ENCODE results near the gene CIDEB. TPM values are rescaled to one million over a fixed set of nuclear protein-coding genes. Genes with fewer than 3 reads are reported as not detected.

The CIDEB gene
- total and polyA plus RNA-seq, 9 of the 15 experiments (the other 6 are each of a cell fraction or from before 2014, with no cell fraction given), result 0.03 to 0.35 (median 0.09) TPM; not detected in 3

GRCh38 chr14:24332268-24332993, 24.7 kb upstream of the CIDEB start:
- Histone ChIP-seq H3K9me1 (ENCODE audit: control insufficient read depth, insufficient read depth, low read length) (no peaks in the 10 kb centered on the region), H2AFZ (ENCODE audit: low read depth, low read length) (peak overlapping the region; percentile 93), H3K27me3 (ENCODE audit: control insufficient read depth in 2 of 2, insufficient read depth in 2 of 2, low read length in 2 of 2) (peaks cover 0 to 8% of the 10 kb centered on the region in 2 experiments; a peak in 1 of 5 replicates), H4K20me1 (replicated peaks; ENCODE audit: control insufficient read depth, insufficient read depth, low read length) (no peaks in the 10 kb centered on the region), H3K79me2 (ENCODE audit: control insufficient read depth, insufficient read depth, low read length) (no peaks in the 10 kb centered on the region), H3K9me3 (replicated peaks; ENCODE audit: control insufficient read depth, insufficient read depth, low read depth, low read length) (no peaks in the 10 kb centered on the region), H3K4me1 (replicated peaks in 1 of 2; ENCODE audit: control insufficient read depth in 2 of 2, insufficient read depth in 2 of 2, low read length in 2 of 2) (peaks cover 5 to 36% of the 10 kb centered on the region in 2 experiments; a peak in 4 of 5 replicates), H3K4me2 (ENCODE audit: insufficient read depth, low read length) (peak overlapping the region; percentile 78), H3K27ac (ENCODE audit: extremely low read depth, low read depth, low read length) (no peak overlapping the region), H3K9ac (ENCODE audit: insufficient read depth in 1 of 2, low read depth in 2 of 2, low read length in 2 of 2) (peak overlapping the region in 1 of 2 experiments; percentile 85; a peak in 2 of 4 replicates), H3K4me3 (peak overlapping the region; percentile 21), H3K36me3 (ENCODE audit: control insufficient read depth, insufficient read depth, low read length) (no peaks in the 10 kb centered on the region)
- no TSS peak for BruUV-seq (replicated peaks)
- DNase-seq (ENCODE audit: extremely low read depth in 1 of 4, low spot score in 3 of 4) (peak; percentile 76 to 81 (median 78)), FAIRE-seq (peak; percentile 94), ATAC-seq (peak; percentile 83)
- intact Hi-C loops (cut with micrococcal nuclease) (loop anchor here (1.0 to 5.0 kb wide), 2 partner anchors 35 to 80 kb away; partner anchors contain the start of gene NFATC4), in situ Hi-C loops (cut with MboI) (loop anchor here (5.0 to 25.0 kb wide), 2 partner anchors 100 to 355 kb away; no protein-coding TSS in a partner anchor)
- ChIA-PET CTCF (ENCODE audit: low intra/inter-chr PET ratio) (interaction anchor here (0.7 to 3.1 kb wide), 2 partner anchors 104 to 107 kb away, joined by 3 to 35 read pairs; no protein-coding TSS in a partner anchor), POLR2A (interaction anchor here (0.6 to 2.5 kb wide), 4 partner anchors 24 to 104 kb away, joined by 3 to 25 read pairs (median 12); partner anchors contain the start of genes CBLN3, CIDEB and KHNYN)
- WGBS (ENCODE audit: insufficient coverage, low coverage, missing lambda C conversion rate), result 8% methylated on average over 17 of the region's 56 CpGs
- TF ChIP-seq MAX (CRISPR knock-in tag; IDR thresholded peaks at IDR 0.05), result peak; percentile 65
- TF ChIP-seq, protein P1, sequence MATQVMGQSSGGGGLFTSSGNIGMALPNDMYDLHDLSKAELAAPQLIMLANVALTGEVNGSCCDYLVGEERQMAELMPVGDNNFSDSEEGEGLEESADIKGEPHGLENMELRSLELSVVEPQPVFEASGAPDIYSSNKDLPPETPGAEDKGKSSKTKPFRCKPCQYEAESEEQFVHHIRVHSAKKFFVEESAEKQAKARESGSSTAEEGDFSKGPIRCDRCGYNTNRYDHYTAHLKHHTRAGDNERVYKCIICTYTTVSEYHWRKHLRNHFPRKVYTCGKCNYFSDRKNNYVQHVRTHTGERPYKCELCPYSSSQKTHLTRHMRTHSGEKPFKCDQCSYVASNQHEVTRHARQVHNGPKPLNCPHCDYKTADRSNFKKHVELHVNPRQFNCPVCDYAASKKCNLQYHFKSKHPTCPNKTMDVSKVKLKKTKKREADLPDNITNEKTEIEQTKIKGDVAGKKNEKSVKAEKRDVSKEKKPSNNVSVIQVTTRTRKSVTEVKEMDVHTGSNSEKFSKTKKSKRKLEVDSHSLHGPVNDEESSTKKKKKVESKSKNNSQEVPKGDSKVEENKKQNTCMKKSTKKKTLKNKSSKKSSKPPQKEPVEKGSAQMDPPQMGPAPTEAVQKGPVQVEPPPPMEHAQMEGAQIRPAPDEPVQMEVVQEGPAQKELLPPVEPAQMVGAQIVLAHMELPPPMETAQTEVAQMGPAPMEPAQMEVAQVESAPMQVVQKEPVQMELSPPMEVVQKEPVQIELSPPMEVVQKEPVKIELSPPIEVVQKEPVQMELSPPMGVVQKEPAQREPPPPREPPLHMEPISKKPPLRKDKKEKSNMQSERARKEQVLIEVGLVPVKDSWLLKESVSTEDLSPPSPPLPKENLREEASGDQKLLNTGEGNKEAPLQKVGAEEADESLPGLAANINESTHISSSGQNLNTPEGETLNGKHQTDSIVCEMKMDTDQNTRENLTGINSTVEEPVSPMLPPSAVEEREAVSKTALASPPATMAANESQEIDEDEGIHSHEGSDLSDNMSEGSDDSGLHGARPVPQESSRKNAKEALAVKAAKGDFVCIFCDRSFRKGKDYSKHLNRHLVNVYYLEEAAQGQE (IDR thresholded peaks at IDR 0.05; ENCODE audit: borderline replicate concordance), result no peak; the same call in 1 of the 2 replicates
- TF ChIP-seq, protein P1 (CRISPR knock-in tag; IDR thresholded peaks at IDR 0.05; ENCODE audit: low read depth), result no peak
- peak; percentile 80 for TF ChIP-seq ZFX (CRISPR knock-in tag; IDR thresholded peaks at IDR 0.05)
- peak; percentile 33 to 48; a peak in 3 of 4 replicates for TF ChIP-seq RAD21 (CRISPR knock-in tag; conservative IDR thresholded peaks at IDR 0.05 in 1 of 2, IDR thresholded peaks at IDR 0.05 in 1 of 2)
- 0 out of 2 replicates have a peak, but pooled peaks have one; percentile 11 for TF ChIP-seq ATF7 (IDR thresholded peaks at IDR 0.05)
- TF ChIP-seq HDAC1 (IDR thresholded peaks at IDR 0.05), result 0 out of 4 replicates have a peak, but pooled peaks of 1 of the 2 experiments have one; percentile 21
- TF ChIP-seq CEBPB (tag; IDR thresholded peaks at IDR 0.05), result peak; percentile 67

Measured in K562 (cell line).